GM12878 (cell line): ENCODE results near the gene PVRIG.
A peak's percentile ranks its signal among the peaks of the same experiment; 100 is the strongest.

Experiments used
- ETV6 ChIP-seq, 2 experiments: fragments of 450-650 bp in 1 of 2; IDR thresholded peaks in 1 of 2; conservative IDR thresholded peaks in 1 of 2; 2 replicates each; pipeline ENCODE4 v1.6.1; 2014; ENCODE audit warnings: antibody characterized with exemption in 1 of 2, borderline replicate concordance in 1 of 2, low read depth in 1 of 2, mild to moderate bottlenecking in 1 of 2, moderate library complexity in 1 of 2
- EZH2 ChIP-seq: IDR thresholded peaks from 2 replicates; pipeline ENCODE4 v1.6.1; 2012; ENCODE audit warnings: low read depth, mild to moderate bottlenecking, control low read depth, inconsistent platforms, low read length, borderline replicate concordance; ENCODE audit not compliant: control insufficient read depth
- FOXK2 ChIP-seq: fragments of 450-650 bp; IDR thresholded peaks from 2 replicates; pipeline ENCODE4 v1.6.1; 2017; ENCODE audit warnings: mild to moderate bottlenecking, moderate library complexity
- GABPA ChIP-seq: IDR thresholded peaks from 2 replicates; pipeline ENCODE4 v1.6.1; 2014; ENCODE audit warnings: antibody characterized with exemption, low read depth, mild to moderate bottlenecking, inconsistent platforms
- JUND ChIP-seq: IDR thresholded peaks from 2 replicates; pipeline ENCODE4 v1.6.1; 2012; ENCODE audit warnings: low read depth, mild to moderate bottlenecking, low read length, improper control_type of control experiment, moderate library complexity
- NFIC ChIP-seq: IDR thresholded peaks from 2 replicates; pipeline ENCODE4 v1.6.1; 2012; ENCODE audit warnings: low read depth, mild to moderate bottlenecking, inconsistent platforms, low read length, moderate library complexity
- ZNF217 ChIP-seq: fragments of 450-650 bp; IDR thresholded peaks from 2 replicates; pipeline ENCODE4 v1.6.1; 2017; ENCODE audit warnings: antibody characterized with exemption, mild to moderate bottlenecking
- TF ChIP-seq, protein P1 (sequence below), 3 experiments: IDR thresholded peaks in 2 of 3; conservative IDR thresholded peaks in 1 of 3; 2 replicates each; pipeline ENCODE4 v1.5.1; 2011; ENCODE audit warnings: low read depth in 3 of 3, low read length in 3 of 3, mild to moderate bottlenecking in 3 of 3, control low read depth in 2 of 3, moderate library complexity in 2 of 3, inconsistent platforms in 1 of 3, mixed read lengths in 1 of 3; ENCODE audit not compliant: control insufficient read depth in 2 of 3, insufficient read depth in 1 of 3; ENCODE audit errors: extremely low read depth in 1 of 3

GRCh38 chr7:100211342-100211780, 8.4 kb upstream of the PVRIG start:
- TF ChIP-seq JUND: no peak
- no peak for TF ChIP-seq EZH2
- TF ChIP-seq, protein P1, sequence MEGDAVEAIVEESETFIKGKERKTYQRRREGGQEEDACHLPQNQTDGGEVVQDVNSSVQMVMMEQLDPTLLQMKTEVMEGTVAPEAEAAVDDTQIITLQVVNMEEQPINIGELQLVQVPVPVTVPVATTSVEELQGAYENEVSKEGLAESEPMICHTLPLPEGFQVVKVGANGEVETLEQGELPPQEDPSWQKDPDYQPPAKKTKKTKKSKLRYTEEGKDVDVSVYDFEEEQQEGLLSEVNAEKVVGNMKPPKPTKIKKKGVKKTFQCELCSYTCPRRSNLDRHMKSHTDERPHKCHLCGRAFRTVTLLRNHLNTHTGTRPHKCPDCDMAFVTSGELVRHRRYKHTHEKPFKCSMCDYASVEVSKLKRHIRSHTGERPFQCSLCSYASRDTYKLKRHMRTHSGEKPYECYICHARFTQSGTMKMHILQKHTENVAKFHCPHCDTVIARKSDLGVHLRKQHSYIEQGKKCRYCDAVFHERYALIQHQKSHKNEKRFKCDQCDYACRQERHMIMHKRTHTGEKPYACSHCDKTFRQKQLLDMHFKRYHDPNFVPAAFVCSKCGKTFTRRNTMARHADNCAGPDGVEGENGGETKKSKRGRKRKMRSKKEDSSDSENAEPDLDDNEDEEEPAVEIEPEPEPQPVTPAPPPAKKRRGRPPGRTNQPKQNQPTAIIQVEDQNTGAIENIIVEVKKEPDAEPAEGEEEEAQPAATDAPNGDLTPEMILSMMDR (IDR thresholded peaks at IDR 0.05 in 2 of 3, conservative IDR thresholded peaks at IDR 0.05 in 1 of 3; ENCODE audit: control insufficient read depth in 2 of 3, extremely low read depth in 1 of 3, insufficient read depth in 1 of 3, low read depth in 3 of 3, low read length in 3 of 3): no peak
- no peak for TF ChIP-seq ZNF217
- peak in 1 of 2 experiments; percentile 82; a peak in 1 of 4 replicates for TF ChIP-seq ETV6 (conservative IDR thresholded peaks at IDR 0.05 in 1 of 2, IDR thresholded peaks at IDR 0.05 in 1 of 2; ENCODE audit: borderline replicate concordance in 1 of 2, low read depth in 1 of 2)
- TF ChIP-seq NFIC: peak; percentile 88
- TF ChIP-seq GABPA: no peak
- TF ChIP-seq FOXK2: no peak
